ENCODE data around the gene AKAP7.
"Not testable (repeated sequence)": the region's sequence is repeated elsewhere in the genome, so short reads cannot be mapped to it uniquely, and the experiment has no call there.

DNA sequence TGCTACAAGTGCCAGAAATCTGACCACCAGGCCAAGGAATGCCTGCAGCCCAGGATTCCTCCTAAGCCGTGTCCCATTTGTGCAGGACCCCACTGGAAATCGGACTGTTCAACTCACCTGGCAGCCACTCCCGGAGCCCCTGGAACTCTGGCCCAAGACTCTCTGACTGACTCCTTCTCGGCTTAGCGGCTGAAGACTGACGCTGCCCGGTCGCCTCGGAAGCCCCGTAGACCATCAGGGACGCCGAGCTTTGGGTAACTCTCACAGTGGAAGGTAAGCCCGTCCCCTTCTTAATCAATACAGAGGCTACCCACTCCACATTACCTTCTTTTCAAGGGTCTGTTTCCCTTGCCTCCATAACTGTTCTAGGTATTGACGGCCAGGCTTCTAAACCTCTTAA is 190.4 kb downstream of the AKAP7 start:
- TF ChIP-seq, protein P1, sequence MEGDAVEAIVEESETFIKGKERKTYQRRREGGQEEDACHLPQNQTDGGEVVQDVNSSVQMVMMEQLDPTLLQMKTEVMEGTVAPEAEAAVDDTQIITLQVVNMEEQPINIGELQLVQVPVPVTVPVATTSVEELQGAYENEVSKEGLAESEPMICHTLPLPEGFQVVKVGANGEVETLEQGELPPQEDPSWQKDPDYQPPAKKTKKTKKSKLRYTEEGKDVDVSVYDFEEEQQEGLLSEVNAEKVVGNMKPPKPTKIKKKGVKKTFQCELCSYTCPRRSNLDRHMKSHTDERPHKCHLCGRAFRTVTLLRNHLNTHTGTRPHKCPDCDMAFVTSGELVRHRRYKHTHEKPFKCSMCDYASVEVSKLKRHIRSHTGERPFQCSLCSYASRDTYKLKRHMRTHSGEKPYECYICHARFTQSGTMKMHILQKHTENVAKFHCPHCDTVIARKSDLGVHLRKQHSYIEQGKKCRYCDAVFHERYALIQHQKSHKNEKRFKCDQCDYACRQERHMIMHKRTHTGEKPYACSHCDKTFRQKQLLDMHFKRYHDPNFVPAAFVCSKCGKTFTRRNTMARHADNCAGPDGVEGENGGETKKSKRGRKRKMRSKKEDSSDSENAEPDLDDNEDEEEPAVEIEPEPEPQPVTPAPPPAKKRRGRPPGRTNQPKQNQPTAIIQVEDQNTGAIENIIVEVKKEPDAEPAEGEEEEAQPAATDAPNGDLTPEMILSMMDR (IDR thresholded peaks at IDR 0.05) = not testable (repeated sequence)
- not testable (repeated sequence) for TF ChIP-seq POLR2A (IDR thresholded peaks at IDR 0.05)

Measured in esophagus squamous epithelium (tissue), 4 donors.